ES-I3 (cell line): ENCODE measurements around the gene CEACAM18.
"Not testable (repeated sequence)": the region's sequence is repeated elsewhere in the genome, so short reads cannot be mapped to it uniquely, and the experiment has no call there.

Source experiments
- H3K36me3 ChIP-seq: 2 replicates; pipeline ENCODE4 v1.6.1; 2013; ENCODE audit warnings: mild to moderate bottlenecking, low read length, control low read depth, moderate library complexity; ENCODE audit not compliant: insufficient read depth
- H3K4me1 ChIP-seq: 2 replicates; pipeline ENCODE4 v1.6.1; 2013; ENCODE audit warnings: mild to moderate bottlenecking, control low read depth, low read length; ENCODE audit not compliant: insufficient read depth
- H3K9ac ChIP-seq: 2 replicates; pipeline ENCODE4 v1.6.1; 2013; ENCODE audit warnings: low read depth, mild to moderate bottlenecking, low read length, moderate library complexity
- H3K9me3 ChIP-seq: 2 replicates; pipeline ENCODE4 v1.6.1; 2013; ENCODE audit warnings: mild to moderate bottlenecking, low read length, moderate library complexity; ENCODE audit not compliant: control insufficient read depth, insufficient read depth

Gene CEACAM18

DNA sequence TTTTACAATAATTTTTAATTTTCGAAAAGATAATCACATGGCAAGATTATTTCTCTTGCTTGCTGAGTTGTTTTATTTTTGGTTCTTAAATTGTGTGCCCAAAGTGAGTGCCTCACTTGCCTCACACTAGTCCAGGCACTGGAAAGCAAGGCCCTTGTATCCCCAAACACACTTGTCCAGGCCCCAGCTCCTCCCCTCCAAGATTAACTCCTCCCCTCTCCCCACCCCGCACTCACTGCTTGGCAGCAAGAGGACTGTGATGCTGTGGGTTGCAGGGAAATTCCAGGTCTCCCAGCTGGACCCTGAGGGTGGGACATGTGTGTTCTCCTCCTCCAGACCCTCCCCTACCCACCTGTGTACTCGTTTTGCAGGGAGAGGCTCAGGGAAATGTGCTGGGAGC lies 19.3 kb downstream of the CEACAM18 start:
- Histone ChIP-seq H3K36me3 (no peaks in the 10 kb centered on the region), H3K9ac (no peak overlapping the region), H3K9me3 (no peaks in the 10 kb centered on the region), H3K4me1 (no peaks in the 10 kb centered on the region)

DNA sequence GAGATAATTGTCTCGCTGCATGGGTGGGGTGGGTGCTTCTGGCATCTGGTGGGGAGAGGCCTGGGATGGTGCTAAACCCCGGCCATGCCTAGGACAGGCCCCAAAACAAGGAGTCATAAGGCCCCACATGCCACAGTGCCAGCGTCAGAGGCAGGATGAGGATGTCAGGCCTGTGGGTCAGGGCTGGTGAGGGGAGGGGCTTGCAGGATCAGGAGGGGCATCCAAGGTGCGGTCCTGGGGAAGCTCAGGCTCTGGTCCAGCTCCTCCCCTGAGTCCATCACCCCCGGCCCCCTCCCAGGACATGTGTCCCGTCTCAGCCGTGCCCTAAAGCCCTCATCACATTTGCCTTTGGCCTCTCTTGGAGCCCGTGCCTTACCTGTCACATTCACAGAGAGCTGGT lies 22.6 kb downstream of the CEACAM18 start:
- H3K36me3 ChIP-seq, H3K9ac ChIP-seq, H3K4me1 ChIP-seq, H3K9me3 ChIP-seq: not testable (repeated sequence)

DNA sequence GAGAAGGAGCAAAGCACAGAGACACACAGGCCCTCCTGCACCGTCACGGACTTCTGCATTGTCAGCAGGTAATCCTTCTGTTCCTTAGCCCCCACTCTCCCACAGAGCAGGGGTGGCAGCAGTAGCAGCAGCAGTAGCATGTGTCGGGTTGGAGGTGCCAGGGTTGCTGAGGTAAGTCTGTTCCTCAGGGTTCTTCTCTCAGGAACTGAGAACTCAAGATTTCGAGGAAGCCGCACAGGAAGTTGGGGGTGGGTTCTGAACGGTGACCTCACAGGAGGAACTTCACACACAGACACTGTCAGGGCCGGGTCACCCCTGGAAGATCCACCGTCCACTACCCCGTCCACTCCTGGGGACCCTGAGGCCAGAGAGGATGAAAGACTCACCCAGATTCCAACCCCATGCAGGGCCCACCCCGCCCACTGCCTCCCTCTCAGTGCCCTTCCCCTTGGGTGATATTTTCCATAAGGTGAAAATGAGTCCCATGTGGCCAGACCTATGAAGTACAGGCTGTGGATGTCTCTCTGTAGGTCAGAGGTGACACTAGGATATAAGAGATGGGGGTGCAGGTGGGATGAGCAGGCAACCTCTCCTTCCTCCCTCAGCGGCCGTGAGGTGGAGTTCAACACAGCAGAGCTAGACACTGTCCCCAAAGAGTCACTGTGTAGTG lies 23.4 kb downstream of the CEACAM18 start, which contains the start of gene SIGLEC12:
Gene SIGLEC12, minus strand, starts transcription at position 207 of the 670 bp plus-strand sequence. Its CDS starts 67 bp downstream, at position 140.
- Histone ChIP-seq H3K9me3 (no peaks in the 10 kb centered on the region), H3K36me3 (no peaks in the 10 kb centered on the region), H3K9ac (no peak within 1 kb of the TSS), H3K4me1 (no peaks in the 10 kb centered on the region)

DNA sequence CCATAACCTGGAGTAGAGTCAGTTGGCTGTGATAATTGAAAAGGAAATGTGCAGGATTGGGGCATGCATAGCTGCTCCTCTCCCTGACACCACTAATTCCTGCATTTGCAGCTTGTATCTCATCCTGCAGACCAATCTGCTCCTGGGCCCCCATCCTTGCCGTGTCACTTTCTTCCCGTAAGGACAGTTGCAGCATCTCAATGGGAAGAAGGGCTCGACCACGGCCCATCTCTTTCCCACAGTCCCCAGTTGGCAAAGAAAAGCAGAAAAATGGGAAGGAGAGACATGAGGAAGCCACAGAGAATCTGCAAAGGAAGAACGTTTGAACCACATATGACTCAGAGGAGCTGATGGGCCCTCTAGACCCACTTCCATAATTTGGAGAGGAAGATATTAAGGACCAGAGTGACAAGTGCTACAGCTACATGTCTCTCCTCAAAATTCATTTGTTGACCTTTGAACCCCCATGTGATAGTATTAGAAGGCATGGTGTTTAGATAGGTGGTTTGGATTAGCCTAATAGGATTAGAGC lies 25.0 kb downstream of the CEACAM18 start:
- H3K9me3 ChIP-seq, result no peaks in the 10 kb centered on the region
- no peaks in the 10 kb centered on the region for H3K36me3 ChIP-seq

DNA sequence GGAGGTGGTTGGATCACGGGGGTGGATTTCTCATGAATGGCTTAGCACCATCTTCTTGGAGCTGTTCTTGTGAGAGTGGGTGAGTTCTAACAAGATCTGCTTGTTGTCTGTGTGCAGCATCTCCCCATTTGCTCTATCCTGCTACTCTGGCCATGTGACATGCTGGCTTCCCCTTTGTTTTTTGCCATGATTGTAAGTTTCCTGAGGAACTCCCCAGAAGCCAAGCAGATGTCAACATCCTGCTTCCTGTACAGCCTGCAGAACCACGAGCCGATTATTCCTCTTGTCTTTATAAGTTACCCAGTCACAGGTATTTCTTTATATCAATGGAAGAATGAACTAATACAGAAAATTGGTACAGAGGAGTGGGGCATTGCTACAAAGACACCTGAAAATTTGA lies 25.6 kb downstream of the CEACAM18 start:
- Histone ChIP-seq H3K36me3 (no peaks in the 10 kb centered on the region), H3K4me1 (no peaks in the 10 kb centered on the region), H3K9ac (no peak overlapping the region), H3K9me3 (no peaks in the 10 kb centered on the region)

More for the DNA sequence above, 25.0 kb downstream of the CEACAM18 start:
- no peaks in the 10 kb centered on the region for H3K4me1 ChIP-seq
- H3K9ac ChIP-seq, result no peak overlapping the region

DNA sequence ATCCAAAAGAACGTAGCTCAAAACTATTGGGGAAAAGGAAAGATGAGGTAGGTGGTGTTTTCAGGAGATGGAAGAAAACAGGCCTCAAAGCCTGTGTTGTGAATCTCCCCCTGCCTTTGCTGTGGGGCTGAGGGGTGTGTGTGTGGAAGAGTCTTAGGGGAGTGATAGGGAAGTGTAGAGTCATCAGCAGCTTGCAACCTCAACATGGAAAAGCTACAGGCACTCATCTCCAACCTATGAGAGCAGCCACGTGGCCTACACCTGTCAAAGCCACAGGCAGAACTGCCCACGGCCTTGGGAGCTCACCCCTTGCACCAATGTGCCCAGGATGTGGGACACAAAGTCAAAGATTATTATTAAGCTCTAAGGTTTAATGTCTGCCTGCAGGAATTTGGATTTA lies 27.6 kb downstream of the CEACAM18 start:
- H3K4me1 ChIP-seq, result no peaks in the 10 kb centered on the region
- H3K36me3 ChIP-seq, result no peaks in the 10 kb centered on the region
- no peaks in the 10 kb centered on the region for H3K9me3 ChIP-seq
- H3K9ac ChIP-seq, result no peak overlapping the region

DNA sequence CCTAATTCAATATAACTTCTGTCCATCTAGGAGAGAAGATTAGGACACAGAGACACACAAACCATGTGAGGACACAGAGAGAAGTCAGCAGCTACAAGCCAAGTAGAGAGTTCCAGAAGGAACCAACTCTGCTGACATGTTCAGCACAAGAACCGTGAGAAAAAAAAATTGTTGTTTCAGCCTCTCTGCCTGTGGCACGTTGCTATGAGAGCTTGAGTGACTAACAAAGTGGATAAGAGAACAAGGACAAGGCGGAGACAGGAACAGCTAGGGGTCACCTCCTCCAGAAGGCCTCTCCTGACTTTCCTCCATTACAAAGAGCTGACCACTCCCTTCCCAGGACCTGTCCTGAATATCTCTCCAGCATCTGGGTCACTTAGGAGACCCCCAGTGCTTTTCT lies 28.9 kb downstream of the CEACAM18 start:
- Histone ChIP-seq H3K36me3 (no peaks in the 10 kb centered on the region), H3K9ac (no peak overlapping the region), H3K9me3 (no peaks in the 10 kb centered on the region), H3K4me1 (no peaks in the 10 kb centered on the region)

DNA sequence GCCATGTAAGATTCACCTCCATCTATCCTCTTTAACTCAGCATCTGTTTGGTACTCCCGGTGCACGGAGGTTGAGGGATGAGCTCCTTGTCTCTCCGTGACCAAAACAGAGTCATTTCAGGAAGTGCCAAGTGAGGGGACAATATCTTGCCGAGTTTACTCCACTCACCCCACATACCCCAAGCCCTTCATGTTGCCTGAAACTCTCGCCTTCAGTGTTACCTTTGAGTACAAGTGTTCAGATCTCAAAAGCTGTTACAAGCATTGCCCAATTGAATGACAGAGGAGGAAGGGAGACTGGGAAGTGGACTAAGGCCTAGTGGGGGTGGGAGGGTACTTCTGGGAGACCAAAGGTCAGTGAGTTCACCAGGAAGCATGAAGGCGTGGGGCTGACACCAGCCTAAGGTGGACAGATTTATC lies 29.3 kb downstream of the CEACAM18 start:
- Histone ChIP-seq H3K36me3 (no peaks in the 10 kb centered on the region), H3K9ac (no peak overlapping the region), H3K9me3 (no peaks in the 10 kb centered on the region), H3K4me1 (no peaks in the 10 kb centered on the region)

DNA sequence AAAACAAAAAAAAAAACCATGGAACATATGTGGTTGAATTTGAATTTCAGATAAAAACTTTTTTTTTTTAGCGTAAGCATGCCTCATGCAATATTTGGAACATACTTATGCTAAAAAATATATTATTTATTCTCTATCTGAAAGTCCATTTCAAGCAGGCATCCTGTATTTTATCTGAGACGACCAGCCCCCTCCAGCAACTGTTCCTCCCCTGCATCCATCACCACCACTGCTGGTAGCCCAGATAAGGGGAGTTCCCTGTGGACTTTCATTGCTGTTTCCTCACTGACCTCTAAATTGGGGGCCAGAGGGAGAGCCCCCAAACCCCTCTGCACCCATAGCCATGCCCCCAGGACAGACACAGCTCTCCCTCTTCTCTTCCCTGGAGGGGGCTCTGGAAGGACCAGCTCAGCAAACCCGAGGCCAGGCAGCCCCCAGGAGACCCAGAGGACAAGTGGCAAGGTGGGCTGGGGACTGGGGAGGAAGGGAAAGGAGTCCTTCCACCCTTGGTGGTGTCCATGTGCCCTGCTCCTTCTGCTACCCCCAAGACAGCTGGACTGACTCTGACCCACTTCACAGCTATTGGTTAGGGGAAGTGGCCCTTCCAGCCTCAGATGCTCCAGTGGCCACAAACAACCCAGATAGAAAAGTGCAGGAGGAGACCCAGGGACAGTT lies 29.9 kb downstream of the CEACAM18 start:
- no peaks in the 10 kb centered on the region for H3K4me1 ChIP-seq
- no peaks in the 10 kb centered on the region for H3K36me3 ChIP-seq
- no peak overlapping the region for H3K9ac ChIP-seq
- no peaks in the 10 kb centered on the region for H3K9me3 ChIP-seq

DNA sequence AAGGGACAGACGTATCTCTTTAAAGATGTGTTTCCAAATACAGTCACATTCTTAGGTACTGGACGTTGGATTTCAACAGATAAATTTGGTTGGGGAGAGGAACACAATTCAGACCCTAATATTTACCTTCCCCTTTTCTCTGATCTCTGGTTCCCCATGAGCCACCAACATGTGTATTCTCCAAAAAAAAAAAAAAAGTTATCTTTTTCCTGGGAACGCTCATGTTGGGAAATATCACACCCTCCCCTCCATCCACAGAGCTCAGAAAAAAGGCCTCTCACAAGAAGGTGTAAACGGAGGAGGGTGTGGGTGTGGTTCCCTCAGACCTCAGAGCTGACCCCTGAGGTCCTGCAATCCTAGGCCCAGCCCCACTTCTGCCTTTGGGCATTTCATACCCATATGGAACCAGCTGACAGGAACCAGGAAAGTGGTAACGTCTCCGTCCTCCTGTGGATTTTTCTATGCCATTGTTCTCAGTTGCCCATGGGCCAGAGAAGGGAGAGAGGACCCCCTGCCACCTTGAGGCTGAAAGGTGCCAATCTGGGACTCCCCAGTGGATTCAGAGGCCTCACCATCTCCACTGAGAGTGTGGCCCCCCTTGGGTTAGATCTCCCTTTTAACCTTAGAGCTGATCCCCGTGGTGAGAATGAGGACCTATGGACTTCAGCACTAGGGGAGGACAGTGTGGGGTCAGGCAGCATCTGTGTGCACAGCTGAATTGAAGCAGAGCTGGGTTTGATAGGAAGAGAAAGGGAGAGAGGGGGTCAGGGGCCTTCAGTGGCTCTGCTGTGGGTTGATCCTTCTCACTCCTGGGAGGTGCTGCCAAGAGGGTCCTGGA lies 31.7 kb downstream of the CEACAM18 start:
- no peaks in the 10 kb centered on the region for H3K4me1 ChIP-seq
- no peaks in the 10 kb centered on the region for H3K36me3 ChIP-seq
- no peak overlapping the region for H3K9ac ChIP-seq
- H3K9me3 ChIP-seq, result no peaks in the 10 kb centered on the region

DNA sequence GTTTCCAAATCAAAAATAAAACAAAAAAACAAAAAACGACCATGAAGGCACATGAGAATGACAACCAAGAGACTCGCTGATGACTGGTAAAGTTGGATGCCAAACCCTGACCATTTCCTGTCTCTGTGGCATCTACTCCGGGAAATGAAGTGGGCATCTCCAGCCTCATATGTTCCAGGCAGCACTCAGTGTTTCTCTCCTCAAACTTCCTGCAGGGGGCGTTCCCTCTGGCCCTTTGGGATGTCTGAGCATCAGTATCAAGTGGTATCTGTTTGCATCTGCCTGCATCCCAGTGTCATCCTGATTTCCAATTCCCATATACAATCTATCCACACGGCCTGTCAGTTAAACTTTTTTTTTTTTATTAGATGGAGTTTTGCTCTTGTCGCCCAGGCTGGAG lies 33.0 kb downstream of the CEACAM18 start:
- Histone ChIP-seq H3K4me1 (no peaks in the 10 kb centered on the region), H3K9ac (no peak overlapping the region), H3K36me3 (no peaks in the 10 kb centered on the region), H3K9me3 (no peaks in the 10 kb centered on the region)

DNA sequence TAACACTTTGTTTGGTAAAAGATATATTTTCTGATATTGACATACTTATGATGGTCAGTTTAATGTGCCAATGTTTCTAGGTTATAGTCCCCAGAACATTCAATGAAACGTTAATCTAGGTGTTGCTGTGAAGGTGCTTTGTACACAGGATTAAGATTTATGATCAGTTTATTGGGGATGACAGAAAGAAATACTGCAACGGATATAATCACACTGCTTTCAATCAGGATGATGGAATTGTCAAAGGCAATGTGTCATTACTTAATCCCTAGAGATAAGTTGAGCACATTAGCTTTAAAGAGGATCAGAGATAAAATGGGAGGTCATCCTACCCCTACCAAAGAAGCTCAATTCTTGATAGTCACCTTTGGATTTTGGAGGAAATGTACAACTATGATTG lies 35.6 kb downstream of the CEACAM18 start:
- no peaks in the 10 kb centered on the region for H3K4me1 ChIP-seq
- H3K36me3 ChIP-seq, result no peaks in the 10 kb centered on the region

DNA sequence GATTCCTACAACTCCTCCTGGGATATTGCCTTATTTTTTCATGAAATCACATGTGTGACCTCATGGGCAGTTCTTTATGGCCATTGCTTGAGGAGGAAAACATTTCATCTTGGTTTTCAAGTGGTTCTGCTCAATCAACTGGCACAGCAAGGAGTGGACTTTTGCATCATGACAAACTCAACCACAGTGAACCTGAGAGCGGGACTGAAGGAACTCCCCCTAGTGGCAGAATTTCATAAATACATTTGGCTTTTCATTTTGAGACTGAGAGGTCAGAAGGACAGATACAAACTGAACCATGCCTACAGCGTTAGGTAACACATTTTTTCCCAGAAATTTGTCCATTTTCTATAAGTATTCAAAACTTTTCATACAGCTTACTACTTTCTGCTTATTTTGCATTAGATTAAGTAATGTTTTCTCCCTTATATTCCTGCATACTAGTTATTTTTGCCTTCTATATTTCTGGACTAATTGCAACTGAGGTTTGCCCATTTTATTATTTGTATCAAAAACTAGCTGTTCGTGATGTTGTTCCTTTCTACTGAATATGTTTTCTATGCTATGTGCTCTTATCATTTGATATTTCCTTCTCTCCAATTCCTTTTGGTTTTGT lies 36.6 kb downstream of the CEACAM18 start:
- H3K36me3 ChIP-seq, result no peaks in the 10 kb centered on the region
- no peaks in the 10 kb centered on the region for H3K9me3 ChIP-seq
- no peak overlapping the region for H3K9ac ChIP-seq
- no peaks in the 10 kb centered on the region for H3K4me1 ChIP-seq

More for the DNA sequence above, 35.6 kb downstream of the CEACAM18 start:
- Histone ChIP-seq H3K9ac (no peak overlapping the region), H3K9me3 (no peaks in the 10 kb centered on the region)

DNA sequence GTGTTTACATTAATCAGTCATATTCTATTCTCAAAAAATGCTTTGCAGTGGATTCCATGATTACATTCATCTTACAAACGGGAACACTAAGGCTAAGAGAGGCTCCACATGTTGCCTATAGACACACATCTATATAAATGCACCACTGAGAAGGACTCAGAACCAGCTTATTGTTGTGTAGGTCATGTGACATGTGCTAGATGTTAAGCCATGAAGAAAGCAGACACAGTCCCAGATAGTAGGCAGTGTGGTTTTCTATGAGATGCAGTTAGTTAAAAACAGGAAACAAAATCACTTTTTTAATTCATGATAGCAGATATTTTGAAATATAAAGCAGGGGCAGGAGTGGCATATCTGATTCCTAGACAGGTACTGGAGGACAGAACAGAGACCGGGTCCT lies 42.4 kb downstream of the CEACAM18 start:
- Histone ChIP-seq H3K9me3 (no peaks in the 10 kb centered on the region), H3K9ac (no peak overlapping the region), H3K4me1 (no peaks in the 10 kb centered on the region), H3K36me3 (no peaks in the 10 kb centered on the region)
